ENCODE measurements around the gene TEX52.
A peak's percentile ranks its signal among the peaks of the same experiment; 100 is the strongest.

TEX52 gene

GRCh38 chr12:2826721-2827515 lies 29.9 kb downstream of the TEX52 start:
- no peak for DNase-seq

GRCh38 chr12:2826036-2826435 lies 30.8 kb downstream of the TEX52 start:
- no peak for DNase-seq

DNA sequence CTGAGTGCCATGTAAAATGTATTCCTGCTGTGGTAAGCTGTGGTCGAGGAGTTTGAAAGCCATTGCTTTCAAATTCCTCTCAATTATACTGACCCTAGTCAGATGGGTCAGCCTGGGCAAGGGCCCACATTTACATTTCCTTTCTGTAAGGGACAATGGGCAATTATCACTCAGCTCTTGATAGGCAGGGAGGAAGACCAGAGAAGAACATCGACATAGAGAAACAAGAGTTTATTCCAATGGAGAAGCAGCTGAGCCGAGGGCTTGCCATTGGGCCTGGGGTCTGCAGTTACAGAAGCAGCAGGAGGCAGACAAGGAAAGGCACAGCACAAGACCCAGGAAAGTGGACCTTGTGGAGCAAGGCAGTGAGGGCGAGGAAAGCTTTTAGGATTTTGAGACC lies 31.7 kb downstream of the TEX52 start:
- no peak for DNase-seq

- DNase-seq, result no peak
Measured at GRCh38 chr12:2824541-2824940, 32.3 kb downstream of the TEX52 start.

GRCh38 chr12:2823483-2823882 lies 33.4 kb downstream of the TEX52 start:
- DNase-seq, result no peak

DNA sequence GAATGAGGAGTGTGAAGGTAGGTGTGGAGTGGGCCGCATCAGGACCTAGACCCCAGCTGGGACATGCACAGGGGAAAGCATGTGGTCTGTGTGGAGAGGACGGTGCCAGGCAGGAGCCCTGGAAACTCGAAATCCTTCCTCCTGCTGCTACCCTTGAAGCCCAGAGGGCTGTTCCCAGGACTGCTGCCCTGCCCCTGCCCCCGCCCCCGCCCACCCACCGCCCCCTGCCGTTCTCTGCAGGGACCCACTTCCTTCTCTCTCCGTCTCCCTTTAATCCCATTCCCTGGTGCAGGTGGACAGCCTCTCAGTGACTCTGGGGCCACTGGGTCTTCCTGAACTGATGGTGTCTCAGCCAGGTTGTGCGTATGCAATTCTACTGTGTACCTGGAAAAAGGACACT lies 36.4 kb downstream of the TEX52 start:
- DNase-seq, result no peak

GRCh38 chr12:2819810-2820209 lies 37.0 kb downstream of the TEX52 start:
- DNase-seq, result no peak

DNA sequence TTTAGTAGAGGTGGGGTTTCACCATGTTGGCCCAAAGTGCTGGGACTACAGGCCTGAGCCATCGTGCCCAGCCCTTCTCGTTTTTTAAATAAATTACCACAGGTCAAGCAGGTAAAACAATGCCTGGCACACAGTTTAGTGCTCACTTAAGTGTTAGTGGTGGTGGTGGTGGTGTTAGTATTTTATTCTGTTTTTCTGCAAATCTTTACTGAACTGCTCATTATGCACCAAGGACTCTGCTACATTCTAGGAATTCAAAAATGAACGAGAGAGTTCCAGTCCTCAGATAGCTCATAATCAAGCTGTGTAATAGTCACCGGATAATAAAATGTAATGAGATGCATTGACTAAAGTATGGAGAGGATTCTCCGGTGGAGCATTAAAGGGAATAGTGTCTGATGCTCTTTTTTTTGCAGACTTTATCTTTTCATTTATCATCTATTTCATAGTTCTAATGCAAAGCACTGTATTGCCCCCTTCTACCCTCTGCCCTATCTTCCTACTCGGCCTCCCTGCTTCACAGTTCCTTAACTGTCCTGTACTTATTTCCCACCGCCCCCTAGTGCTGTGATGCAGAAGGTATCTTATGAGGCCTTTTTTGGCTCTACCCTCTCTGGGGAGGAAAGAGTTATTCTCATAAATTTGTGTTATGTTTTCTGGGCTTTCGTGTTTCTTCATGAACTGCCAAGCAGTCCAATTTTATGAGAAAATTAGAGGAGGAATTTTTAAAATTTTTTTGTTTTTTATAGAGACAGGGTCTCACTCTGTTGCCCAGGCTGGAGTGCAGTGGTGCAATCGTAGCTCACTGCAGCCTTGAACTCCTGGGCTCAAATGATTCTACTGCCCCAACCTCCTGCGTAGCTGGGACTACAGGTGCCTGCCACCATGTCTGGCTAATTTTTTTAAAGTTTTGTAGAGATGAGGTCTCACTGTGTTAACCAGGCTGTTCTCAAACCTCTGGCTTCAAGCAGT lies 43.3 kb downstream of the TEX52 start:
- DNase-seq, result no peak

DNA sequence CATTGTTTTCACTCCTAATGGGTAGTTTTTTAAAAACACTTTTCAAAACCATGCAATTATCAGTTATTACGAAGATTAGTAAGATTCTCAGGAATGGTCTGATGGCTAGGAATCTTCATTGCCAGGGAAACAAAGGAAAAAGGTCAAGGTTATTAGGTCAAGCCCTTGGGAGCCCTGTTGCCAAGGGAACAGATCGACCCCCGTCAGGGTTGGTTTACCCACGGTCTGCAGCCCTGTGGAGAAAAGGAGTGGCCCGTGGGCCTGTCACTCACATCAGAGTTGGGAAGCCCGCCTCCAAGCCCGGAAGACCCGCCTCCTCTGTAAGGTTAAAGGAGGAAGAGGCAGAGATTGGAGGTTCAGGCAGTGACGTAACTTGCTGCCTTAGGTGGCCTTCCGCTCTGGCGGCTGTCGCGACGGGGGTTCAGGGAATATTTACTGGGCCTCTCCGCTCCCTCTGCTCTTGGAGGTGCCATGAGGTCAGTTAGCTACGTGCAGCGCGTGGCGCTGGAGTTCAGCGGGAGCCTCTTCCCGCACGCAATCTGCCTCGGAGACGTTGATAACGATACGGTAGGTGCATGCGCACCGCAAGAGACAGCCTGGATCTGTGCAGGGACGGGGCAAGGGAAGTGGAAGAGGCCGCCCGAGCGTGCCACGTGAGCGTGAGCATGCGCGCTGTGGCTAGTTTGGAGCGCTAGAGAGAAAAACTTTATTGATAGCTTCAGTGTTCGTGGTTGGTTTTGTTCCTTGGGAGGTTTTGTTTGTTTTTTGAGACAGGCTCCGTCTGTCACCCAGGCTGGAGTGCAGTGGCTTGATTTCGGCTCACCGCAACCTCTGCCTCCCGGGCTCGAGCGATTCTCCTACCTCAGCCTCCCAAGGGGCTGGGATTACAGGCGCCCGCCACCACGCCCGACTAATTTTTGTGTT lies 44.3 kb downstream of the TEX52 start, which contains the start of gene ITFG2:
Gene ITFG2 (plus strand): TSS at position 379 of the 924 bp plus-strand sequence. CDS start 93 bp downstream, at position 472.
- DNase-seq, result peak; percentile 97

GRCh38 chr12:2811801-2812200 lies 45.0 kb downstream of the TEX52 start:
- DNase-seq, result no peak

DNA sequence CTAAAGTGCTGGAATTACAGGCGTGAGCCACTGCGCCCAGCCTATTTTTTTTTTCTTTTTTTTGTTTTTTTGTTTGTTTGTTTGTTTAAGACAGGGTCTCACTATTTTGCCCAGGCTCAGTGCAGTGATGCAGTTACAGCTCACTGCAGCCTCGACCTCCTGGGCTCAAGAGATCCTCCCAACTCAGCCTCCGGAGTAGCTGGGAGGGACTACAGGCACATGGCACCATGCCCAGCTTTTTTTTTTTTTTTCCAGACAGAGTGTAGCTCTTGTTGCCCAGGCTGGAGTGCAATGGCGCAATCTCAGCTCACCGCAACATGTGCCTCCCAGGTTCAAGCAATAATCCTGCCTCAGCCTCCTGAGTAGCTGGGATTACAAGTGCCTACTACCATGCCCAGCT lies 50.1 kb downstream of the TEX52 start:
- DNase-seq, result no peak

DNA sequence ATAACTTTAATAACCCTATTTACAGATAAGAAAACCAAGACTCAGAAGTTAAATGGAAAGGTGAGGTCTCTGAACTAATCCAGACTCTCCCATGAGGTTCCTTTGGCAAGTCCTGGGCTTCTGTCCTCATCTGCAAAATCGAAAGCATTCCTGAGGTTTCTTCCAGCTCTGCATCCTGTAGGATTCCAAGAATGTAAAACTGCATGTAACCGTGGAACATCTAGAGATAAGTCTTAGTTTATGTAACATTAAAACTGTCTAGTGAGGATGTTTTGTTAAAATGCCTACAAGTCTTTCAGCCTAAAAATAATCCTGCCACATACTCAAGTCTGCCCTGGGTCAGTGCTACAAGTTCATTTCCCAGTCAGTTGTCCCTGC lies 51.7 kb downstream of the TEX52 start:
- DNase-seq, result no peak

DNA sequence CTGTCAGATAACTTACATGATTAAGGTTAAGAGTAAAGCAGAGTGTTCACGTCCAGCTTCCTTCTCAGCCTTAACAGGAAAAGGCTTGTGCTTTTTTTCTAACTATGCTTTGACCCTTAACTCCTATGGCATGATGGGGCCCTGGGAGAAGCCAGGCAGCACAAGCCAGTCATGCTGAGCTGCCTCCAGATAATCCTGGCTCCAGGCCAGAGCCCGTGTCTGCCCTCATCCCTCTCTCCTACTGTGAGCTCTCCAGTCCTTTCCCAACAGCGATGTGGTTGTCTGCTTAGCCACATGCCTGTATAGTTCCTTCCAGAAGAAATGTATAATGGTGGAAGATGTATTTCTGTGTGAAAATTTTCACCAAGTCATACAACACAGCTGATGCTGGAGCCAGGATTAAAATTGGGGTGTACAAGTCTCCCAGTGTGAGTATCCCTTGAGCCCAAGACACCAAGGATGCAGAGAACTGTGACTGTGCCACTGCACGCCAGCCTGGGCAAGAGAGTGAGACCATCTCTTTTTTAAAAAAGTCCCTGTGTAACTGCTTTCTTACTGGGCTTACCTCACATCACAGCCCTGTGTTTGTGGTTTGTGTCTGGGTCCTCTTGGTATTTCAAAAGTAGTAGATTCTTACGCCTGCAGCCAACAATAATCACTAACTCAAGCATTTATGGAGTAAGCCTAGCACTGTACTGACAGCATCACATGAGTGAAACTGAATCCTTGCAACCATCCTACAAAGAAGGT lies 52.3 kb downstream of the TEX52 start:
- no peak for DNase-seq

GRCh38 chr12:2803635-2804392 lies 53.0 kb downstream of the TEX52 start:
- DNase-seq, result no peak

GRCh38 chr12:2801044-2801783 lies 55.6 kb downstream of the TEX52 start:
- no peak for DNase-seq

DNA sequence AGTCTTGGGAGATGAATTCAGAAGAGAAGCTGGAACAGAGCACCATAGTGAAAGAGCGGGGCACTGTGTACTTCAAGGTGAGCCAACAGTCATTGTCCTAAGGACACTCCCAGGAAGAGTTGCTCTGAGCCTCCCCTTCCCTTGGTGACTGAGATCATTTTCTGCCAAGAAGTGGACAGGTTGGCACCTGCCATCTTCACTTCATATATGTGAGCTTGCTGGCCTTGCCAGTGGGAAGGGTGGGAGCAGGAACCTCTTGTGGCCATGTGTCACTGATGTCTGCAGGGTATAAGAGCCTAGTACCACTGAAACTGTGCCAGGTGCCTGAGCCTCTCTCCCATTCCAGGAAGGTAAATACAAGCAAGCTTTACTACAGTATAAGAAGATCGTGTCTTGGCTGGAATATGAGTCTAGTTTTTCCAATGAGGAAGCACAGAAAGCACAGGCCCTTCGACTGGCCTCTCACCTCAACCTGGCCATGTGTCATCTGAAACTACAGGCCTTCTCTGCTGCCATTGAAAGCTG lies 56.7 kb downstream of the TEX52 start:
- DNase-seq, result no peak

Data from right forelimb (tissue), 1 donor.